DOHH2 (cell line): Measurements from ENCODE around the gene PALM3.

ENCODE experiments used
- H3F3A ChIP-seq: fragments of 200-600 bp; sonication (generic), shearing (Covaris generic); 2 replicates; pipeline ENCODE4 v1.6.0; 2016; ENCODE audit warnings: antibody characterized with exemption, mild to moderate bottlenecking; ENCODE audit not compliant: control insufficient read depth, insufficient read depth
- H3K27ac ChIP-seq: fragments of 200-600 bp; sonication (generic); 2 replicates; pipeline ENCODE4 v1.5.1; 2014; ENCODE audit warnings: low read depth, mild to moderate bottlenecking, low read length, moderate library complexity
- H3K27me3 ChIP-seq: fragments of 200-600 bp; sonication (generic); 2 replicates; pipeline ENCODE4 v1.6.1; 2014; ENCODE audit warnings: mild to moderate bottlenecking, low read length, mixed read lengths; ENCODE audit not compliant: control insufficient read depth
- H3K36me3 ChIP-seq: fragments of 200-600 bp; sonication (generic); 2 replicates; pipeline ENCODE4 v1.6.1; 2014; ENCODE audit warnings: mild to moderate bottlenecking, low read length, moderate library complexity, mixed read lengths; ENCODE audit not compliant: control insufficient read depth
- H3K4me1 ChIP-seq: fragments of 200-600 bp; sonication (generic); 2 replicates; pipeline ENCODE4 v1.6.1; 2014; ENCODE audit warnings: mild to moderate bottlenecking, low read length, mixed read lengths; ENCODE audit not compliant: control insufficient read depth
- H3K4me2 ChIP-seq: fragments of 200-600 bp; sonication (generic); 2 replicates; pipeline ENCODE4 v1.6.0; 2014; ENCODE audit warnings: mild to moderate bottlenecking, low read length, moderate library complexity
- H3K4me3 ChIP-seq: fragments of 200-600 bp; sonication (generic); 2 replicates; pipeline ENCODE4 v1.5.1; 2014; ENCODE audit warnings: mild to moderate bottlenecking, low read length, mixed read lengths
- H3K79me2 ChIP-seq: fragments of 200-600 bp; sonication (generic); 2 replicates; pipeline ENCODE4 v1.6.1; 2014; ENCODE audit warnings: mild to moderate bottlenecking, low read length, mixed read lengths; ENCODE audit not compliant: control insufficient read depth
- H3K9me2 ChIP-seq: fragments of 200-600 bp; sonication (generic); replicated peaks from 2 replicates; pipeline ENCODE4 v1.6.1; 2014; ENCODE audit warnings: mild to moderate bottlenecking, low read length, mixed read lengths; ENCODE audit not compliant: control insufficient read depth
- H3K9me3 ChIP-seq: fragments of 200-600 bp; sonication (generic); 2 replicates; pipeline ENCODE4 v1.6.1; 2014; ENCODE audit warnings: antibody characterized with exemption, low read length, mixed read lengths; ENCODE audit not compliant: control insufficient read depth, insufficient read depth
- H4K20me1 ChIP-seq: fragments of 200-600 bp; sonication (generic); 2 replicates; pipeline ENCODE4 v1.6.0; 2014; ENCODE audit warnings: low read depth, mild to moderate bottlenecking, antibody characterized with exemption, low read length, moderate library complexity; ENCODE audit not compliant: control insufficient read depth, insufficient read depth
- CTCF ChIP-seq: fragments of 200-600 bp; sonication (generic); IDR thresholded peaks from one replicate; pipeline ENCODE4 v1.5.1; 2014; ENCODE audit warnings: antibody characterized with exemption, mild to moderate bottlenecking, low read depth, low read length; ENCODE audit not compliant: poor library complexity, severe bottlenecking
- EZH2phosphoT487 ChIP-seq: fragments of 200-600 bp; sonication (generic); IDR thresholded peaks from 2 replicates; pipeline ENCODE4 v1.6.1; 2017; ENCODE audit warnings: borderline replicate concordance, mild to moderate bottlenecking, antibody characterized with exemption, low read length, moderate library complexity, mixed read lengths

The PALM3 gene

GRCh38 chr19:14004619-14005348 is 57.1 kb downstream of the PALM3 start:
- Histone ChIP-seq H3K4me1 (peaks cover 62% of the 10 kb centered on the region), H3K27ac (peak overlapping the region; percentile 90), H4K20me1 (no peaks in the 10 kb centered on the region), H3K4me2 (peak overlapping the region; percentile 94), H3K9me3 (no peaks in the 10 kb centered on the region), H3K79me2 (peaks cover 50% of the 10 kb centered on the region), H3K36me3 (peaks cover 11% of the 10 kb centered on the region), H3F3A (peaks cover 29% of the 10 kb centered on the region), H3K9me2 (no peaks in the 10 kb centered on the region), H3K4me3 (peak overlapping the region; percentile 84), H3K27me3 (no peaks in the 10 kb centered on the region)
- no peak for TF ChIP-seq CTCF
- no peak for TF ChIP-seq EZH2phosphoT487
